Stimulated activated CD4-positive, alpha-beta T cell treated with anti-CD3 and anti-CD28 coated beads, TNF-alpha, amount 100 ng/mL, for 4 hours (primary cell): ENCODE results near the gene C2CD4D.

Experiments used
- DNase-seq, 3 experiments: peaks; one replicate each; pipeline ENCODE4 v3.0.0-alpha.2; 2020; ENCODE audit warnings: low read depth in 3 of 3

The C2CD4D gene

DNA sequence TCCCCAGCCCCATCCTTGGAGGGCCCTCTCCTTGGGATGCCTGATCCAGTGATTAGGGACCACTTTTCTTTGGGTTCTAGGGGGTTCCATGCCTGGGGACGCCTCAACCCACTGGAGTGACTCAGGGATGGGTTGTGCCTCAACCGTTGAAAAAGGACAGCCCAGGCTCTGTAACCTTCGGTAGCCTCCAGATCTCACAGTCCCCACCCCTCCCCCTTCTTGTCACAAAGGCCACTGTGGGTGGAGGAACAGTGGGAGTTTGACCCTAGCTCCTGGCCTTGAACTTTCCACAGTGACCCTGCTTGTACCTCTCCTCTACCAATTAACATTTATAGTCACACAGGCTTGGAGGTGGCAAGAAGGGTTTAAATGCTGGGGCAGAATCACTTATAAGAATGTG is 5.4 kb downstream of the C2CD4D start:
- DNase-seq = no peak

DNA sequence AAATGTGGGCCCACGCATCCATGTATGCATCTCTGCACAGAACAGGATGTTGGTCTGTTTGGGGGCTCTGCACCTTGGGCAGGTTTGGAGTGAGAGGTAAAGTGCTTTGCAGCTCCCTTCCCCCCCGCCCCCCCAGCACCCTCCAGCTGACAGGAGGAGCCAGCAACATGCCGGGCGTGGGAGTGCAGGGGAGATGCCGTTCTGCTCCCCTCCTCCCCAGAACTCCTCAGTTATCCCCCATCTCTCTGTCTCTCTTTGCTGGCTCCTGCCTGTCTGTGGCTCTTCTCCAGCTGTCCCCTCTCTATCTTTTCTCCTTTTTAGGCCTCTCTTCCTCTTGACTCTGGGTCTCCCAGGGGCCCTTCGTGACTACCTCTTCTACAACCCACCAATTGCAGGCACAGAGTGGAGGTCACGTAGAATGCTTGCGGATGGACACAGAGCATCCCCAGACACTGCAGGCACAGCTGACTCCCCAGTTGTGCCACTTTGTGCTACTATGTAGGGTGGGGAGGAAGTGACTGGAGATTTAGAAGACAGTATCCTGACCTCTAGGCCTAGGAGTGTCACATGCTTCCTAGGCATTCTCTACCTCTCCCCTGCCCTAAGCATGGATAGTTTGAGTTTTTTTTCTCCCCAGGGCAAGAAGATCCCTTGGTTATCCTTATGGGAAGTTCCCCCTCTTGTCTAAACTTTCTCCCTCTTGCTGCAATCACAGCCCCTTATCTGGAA is 6.3 kb downstream of the C2CD4D start:
- DNase-seq = no peak

DNA sequence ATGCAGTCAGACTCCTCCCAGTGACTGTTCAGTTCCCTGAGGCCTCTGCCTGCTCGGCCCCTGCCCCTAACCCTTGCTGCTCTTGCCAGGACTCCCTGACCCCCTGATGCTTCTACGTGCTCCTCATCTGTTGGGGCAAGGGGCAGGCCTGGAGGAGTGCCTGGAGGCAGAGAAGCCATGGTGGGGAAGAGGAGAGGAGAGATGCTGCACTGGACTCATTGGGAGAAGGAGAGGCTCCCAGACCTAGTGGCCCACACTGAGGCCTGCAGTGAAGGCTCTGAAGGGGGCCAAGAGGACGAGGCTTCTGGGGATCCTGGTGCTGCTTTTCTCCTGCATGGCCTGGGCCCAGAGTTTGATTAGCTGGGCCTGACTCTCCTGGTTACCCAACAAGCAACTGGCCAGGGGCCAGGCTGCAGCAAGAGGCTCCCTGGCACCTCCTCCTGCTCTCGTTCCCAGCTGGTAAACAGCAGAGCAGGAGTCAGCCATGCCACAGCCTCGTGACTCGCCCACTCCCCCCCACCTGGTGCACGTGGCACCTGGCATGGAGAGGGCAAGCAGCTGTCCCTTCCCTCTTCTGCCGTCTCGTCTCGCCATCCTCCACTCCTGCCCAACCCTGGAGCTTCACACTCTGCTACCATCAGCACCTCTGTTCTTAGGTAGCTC is 7.2 kb downstream of the C2CD4D start:
- DNase-seq = no peak

DNA sequence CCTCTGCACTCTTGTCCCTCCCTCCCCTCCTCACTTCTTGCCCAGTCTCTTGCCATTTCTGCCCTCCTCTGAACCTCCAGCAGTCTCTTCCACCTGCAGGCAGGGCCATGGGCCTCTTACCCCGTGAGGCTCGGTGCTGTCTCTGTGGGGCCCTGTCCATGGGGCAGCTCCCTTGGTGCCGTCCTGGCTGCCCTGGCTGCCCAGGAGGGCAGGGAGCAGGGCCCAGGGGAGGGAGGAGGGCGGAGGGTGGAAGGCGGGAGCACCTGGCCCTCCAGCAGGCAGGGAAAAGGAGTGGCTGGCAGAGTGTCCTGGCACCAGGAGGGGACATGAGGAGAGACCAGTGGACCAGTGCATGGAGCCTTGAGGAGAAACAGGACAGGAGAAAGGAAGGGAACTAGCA is 8.0 kb downstream of the C2CD4D start, which contains the start of gene RORC:
RORC (minus strand) TSS at position 198 of the 400 bp plus-strand sequence; CDS start at position 160, 38 bp downstream.
- no peak for DNase-seq

DNA sequence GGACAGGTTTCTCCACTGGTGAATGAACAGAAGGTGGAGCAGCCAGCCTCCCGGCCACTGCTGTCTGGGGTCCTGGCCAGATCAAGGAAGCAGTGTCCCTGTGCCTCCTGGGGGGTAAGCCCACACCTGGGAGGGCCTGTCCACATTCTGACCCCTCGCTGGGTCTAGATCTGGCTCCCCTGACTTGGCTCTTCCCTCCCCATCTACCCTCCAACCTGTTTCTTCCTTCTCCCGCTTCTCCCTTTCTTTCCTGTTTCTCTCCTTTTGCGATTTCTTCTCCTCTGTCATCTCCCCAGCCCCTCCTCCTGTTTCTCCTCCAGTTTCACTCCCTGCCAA is 8.4 kb downstream of the C2CD4D start:
- no peak for DNase-seq

DNA sequence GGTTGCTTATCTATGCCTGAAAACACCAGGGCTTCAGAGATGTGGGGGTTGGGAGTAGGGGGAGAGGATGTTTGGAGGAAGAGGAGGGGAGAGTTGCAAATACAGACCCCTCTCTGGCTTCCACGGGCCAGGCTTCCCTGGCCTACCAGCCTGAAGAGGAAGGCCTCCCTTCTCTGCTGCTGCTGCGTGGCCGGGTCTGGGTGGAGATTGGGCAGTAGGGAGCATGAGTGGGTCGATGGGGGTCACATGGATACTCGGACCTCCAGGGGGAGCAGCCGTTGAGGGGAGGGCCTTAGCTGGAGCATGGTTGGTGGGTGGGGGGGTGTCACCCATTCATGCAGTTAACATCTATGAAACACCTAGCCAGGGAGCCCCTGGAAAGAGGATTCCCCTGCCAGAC is 9.6 kb downstream of the C2CD4D start:
- no peak for DNase-seq

DNA sequence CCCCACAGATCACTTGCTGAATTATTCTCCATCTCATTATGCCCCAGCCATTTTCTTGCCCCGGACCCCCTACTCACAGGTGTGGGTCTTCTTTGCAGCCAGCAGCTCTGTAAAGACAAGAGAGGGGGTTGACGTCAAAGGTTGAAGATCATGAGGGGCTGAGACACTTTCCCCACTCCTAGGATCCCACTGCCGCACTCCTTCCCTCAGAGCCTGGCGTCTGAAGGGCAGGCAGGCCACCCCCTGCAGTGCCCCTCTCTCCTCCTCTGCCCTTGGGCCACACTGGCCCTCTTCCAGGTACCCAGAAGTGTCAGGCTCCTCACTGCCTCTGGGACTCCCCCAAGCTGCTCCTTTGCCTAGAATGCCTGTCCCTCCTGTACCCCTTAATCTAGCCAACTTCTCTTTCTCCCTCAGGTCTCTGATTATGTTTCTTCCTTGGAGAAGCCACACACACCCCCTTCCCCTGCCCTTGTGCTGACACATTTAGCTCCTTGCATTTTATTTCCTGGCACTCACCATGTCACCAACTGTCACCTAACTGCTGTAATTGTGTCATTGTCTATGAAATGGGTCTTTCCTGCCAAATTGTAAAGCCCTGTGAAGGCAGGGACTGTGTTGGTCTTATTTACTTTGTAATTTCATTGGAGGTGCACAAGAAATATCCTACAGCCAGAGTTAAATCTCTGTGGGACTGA is 10.1 kb downstream of the C2CD4D start:
- no peak for DNase-seq

DNA sequence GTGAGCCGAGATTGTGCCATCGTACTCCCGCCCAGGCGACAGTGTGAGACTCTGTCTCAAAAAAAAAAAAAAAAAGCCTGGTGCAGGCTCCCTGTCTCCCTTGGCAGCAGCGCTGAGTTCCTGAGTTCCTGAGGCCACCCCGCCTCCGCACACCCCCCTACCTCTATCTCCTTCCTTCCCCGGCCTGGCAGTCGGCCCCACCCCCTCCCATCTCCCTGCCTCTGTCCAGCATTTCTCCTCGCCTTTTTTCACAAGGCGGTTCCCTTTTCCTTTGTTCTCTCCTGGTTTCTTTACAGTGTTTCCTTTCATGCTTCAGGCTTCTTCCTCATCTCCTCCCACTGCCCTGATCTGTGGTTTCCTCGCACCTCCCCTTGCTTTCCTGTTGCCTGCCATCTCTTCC is 10.7 kb downstream of the C2CD4D start:
- no peak for DNase-seq

DNA sequence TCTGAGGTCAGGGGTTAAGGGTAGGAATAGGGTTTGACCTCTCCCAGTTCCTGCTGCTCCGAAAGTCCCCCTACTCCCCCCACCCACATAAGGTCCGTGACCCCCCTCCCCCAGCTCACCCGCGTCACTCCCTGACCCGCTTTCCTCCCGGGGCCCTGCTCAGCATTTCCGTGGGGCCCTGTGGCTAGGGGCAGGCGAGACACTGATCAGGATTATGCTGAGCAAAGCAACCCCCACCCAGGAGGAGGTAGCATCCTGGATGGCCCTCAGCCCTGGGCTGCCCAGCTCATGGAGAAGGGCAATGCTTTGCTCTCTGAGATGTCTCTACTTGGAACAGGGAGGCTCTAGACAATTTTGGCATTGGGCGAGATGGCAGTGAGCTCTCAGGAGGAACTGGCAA is 11.8 kb downstream of the C2CD4D start:
- DNase-seq = no peak

DNA sequence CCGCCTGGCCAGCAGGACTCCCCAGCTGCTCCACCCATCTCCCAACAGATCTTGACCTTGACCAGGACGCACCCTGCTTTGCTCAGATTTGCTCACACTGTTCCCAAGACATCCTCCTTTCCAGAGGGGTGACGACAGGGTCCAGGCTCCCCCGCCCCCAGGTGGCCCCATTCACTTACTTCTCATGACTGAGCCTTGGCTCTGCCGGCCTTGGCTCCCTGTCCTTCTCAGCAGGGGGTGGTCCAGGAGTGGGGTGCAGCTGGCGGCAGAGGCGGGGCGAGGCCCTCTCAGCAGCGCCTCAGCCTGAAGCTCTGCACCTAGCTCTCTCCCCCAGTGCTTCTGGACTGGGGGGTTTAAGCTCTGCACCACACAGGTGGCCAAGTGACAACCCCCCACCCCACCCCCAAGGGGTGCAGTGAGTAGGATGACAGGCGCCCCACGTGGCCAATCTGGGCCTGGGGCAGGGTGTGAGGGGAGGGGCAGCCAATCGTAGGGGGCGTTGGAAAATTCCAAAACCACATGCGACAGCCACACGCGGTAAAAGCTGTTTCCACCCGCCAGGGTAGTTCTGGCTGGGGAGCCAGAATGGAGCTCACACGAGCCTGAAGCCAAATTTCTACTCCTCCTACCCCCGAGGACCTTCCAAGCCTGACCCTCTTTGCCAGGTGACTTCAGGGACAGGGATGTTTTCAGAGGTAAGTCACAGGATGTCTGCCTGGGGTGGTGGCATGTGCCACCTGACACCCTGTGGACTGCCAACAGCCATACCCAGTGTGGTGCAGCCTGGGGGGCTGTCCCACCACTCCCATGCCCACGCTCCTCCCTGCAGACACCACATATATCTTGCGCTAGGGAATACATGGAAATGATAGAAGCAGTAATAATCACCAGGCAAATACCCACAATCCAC is 13.6 kb downstream of the C2CD4D start:
- peak in 1 of 3 experiments; percentile 38 for DNase-seq

DNA sequence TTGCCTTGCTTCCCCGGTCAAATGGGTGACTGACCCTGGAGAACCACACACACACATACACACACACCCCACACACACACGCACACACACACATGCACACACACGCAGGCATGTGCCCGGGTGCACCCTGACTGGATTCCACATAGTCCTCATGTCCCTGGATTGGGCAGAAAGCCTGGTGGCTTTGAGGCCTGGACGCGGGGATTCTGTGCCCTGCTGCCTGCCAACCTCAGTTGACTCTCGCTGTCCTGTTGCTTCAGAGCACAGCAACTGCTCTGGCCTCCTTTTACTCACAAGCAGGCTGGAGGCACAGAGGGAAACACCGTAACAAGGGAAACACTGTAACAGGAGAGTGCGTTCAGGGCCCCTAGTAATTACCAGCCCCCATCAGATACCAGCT is 14.4 kb downstream of the C2CD4D start:
- DNase-seq = no peak

DNA sequence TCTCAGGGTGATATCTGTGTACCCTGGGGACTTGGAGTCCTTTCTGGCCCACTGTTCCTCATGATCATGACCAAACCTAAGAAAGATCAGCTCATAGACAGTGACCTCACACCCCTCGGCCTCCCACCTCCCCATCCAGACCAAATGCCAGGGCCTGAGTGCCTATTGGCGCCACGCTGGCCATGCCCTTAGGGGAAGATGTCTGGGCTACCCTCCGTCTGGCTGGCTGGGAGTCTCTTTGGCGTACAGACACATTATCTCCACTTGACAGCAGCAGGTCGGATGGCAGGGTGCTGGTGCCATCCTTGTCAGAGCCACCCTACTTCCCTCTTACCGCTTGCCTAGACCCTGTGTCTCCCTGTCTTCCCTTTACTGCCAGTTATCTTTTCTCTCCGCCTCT is 16.4 kb downstream of the C2CD4D start:
- no peak for DNase-seq

DNA sequence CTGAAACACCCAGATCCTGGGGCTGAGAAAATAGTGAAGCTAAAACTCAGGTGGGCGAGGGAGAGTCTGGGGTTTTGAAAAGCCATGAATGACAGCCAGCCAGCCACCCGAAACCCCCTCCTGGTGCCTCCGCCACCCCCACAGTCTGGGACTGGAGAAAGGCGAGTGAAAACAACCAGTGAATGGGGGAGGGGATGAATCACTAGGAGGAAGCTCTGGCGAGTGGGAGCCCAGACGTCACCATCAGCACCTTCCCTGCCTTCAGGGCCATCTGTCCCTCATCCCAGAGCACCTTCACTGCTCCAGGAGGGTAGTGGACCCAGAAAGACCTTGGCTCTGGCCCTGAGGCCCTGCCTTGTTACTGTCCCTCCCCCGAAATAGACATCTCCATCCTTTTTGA is 17.2 kb downstream of the C2CD4D start:
- DNase-seq = peak in 2 of 3 experiments; percentile 48

DNA sequence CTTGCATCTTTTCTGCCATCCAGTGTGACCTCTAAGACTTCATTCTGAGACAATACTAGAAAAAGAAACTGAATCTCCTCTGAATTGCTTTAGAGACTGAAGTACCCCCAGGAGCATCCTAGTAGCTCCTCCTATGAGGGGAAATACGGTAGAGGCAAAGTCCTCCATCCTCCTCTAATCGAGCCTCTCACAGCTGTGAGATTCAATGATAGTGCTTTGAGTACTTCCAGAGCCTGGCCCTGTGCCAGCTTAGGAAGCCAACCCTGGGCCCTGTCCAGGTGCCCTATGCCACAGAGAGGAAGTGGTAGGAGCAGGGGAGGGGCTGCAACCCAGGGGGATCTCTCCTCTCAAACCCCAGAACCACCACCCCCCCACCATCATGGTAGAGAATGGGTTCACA is 18.7 kb downstream of the C2CD4D start:
- no peak for DNase-seq

DNA sequence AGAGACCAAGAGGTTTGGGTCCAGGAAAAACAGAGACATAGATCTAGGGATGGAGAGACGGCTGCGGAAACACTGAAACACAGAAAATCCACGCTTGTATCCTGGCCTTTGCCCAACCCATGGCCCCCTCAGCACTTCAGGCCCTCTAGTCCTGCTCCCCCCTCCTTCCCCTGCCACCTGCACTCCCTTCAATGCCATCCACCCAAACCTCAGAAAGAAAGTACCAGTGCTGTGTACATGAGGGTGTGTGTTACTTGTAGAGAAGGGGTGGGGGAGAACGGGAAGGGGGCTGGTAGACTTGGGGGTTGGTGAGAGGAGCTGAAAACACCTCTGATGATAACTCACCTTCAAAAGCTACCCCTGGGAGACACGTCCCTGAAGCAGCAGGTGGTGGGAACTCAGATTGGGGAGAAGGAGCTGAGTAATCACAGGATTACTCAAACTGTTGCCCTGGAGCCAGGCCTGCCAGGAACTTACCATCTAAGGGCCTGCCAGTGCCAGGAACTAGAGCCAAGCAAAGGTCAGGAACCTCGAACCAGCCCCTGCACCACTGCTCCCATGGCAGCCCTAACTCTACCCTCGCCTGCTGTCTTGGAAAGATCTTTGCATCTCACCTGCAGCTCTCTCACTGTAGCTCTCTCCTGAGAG is 19.5 kb downstream of the C2CD4D start:
- DNase-seq = no peak

DNA sequence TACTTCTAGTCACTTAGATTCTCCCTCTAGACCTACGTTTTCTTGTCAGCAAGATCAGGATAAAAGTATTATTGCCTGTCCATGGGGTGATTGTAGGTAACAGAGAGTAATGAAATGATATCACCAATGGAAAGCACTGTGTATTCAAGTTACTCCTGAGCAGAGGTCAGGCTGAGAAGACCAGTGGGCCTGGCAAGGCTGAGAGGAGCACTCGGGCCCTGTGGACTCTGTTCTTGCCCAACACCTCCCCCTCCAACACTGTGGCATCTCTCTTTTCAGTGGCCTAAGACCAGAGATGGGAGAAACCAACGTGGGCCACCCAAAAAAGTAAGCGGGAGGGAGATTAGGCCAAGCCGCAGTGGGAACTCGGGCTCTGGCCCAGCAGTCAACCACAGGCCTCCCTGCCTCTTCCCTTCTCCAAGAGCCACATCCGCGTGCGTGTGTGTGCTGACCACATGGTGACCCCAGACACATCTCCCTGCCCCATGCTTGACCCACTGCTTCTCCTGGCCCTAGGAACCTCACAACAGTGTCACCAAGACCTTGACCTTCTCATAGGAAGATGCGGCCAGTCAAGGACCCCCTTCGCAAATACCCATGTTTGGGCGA is 20.3 kb downstream of the C2CD4D start:
- DNase-seq = no peak

DNA sequence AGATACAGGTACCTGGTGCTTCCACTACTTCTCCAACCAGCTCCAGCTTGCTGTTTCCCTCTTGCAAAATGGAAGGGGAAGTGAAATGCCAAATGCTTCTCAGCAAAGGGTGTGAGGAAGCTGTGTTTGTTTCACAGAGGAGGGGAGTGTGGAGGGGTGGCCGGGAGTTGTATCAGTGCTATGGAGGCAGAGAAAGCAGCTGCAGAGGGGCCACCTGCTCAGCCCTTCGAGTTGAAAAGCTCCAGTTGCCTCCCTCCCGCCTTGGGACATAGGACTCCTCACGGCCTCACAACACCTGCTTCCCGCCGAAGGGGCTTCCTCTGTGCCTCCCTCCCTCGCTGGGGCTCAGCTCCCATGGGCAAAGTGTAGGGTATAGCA is 22.3 kb downstream of the C2CD4D start:
- DNase-seq = no peak

DNA sequence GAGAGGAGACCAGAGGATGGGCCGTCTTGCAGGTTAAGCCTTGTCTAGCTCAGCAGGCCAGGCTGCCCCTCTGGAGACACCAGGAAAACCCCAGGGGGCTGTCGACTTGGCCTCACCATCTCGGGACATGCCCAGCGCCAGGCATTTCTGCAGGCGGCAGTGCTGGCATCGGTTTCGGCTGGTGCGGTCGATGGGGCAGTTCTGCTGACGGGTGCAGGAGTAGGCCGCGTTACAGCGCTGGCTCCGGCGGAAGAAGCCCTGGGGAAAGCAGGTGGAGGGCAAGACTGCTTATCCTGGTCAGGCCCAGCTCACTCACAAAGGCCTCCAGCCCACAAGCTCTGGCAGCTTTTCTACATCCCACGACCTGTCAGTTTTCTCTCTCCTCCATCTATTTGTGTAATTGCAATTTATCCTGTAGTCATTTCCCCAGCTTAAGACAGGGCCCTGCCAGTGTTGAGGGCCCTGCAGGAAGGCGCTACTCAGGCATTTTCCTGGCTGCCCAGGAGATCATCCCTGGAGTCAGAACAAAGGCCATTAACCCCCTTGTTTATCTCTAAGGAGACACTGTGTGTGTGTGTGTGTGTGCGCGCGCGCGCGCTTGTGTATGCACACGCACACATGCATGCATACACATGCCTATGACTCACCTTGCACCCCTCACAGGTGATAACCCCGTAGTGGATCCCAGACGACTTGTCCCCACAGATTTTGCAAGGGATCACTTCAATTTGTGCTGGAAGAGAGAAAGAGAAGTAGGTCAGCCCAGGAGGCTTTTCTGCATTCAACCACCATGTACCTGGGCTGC is 22.9 kb downstream of the C2CD4D start:
- DNase-seq = no peak

DNA sequence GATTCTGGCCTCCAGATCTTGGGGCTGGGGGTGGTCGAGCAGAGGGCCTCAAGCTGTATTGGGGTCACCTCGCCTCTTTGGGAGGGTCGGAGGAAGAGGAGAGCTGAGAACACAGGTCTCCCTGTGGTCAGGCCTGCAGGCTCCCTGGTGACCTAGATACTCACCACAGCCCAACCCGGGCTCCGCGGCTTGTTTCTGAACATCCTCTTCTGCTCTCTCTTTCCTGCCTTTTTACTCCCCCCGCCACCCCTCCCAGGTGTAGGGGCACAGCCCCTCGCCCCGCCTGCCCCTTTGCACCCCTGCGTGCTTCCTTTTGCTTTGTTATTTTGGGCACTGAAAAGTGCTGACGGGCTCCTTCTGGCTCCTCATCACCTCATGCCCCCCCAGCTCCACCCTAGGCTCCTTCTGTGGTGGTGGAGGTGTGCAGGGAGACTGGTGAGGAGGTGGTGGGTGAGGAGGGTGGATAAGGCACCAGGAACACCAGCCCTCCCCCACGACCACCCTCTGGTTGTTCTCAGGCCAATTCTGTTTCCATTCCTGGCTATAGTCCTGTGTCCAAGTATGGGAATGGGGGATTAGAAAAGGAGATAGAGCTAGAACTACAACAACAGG is 23.8 kb downstream of the C2CD4D start:
- no peak for DNase-seq
